Right atrium auricular region (tissue), 2 donors: ENCODE results near the gene TIPRL. TPM values are rescaled to one million over a fixed set of nuclear protein-coding genes. Genes with fewer than 3 reads are reported as not detected.
A peak's percentile ranks its signal among the peaks of the same experiment; 100 is the strongest.

Experiments used
- DNase-seq: peaks from one replicate; pipeline ENCODE4 v3.0.0-alpha.2; 2019; ENCODE audit warnings: low spot score
- H3K27ac ChIP-seq, 2 donors: fragments of 200-600 bp; sonication (generic); 1 replicate in 1 of 2; 2 replicates in 1 of 2; pipeline ENCODE4 v1.5.1; 2016 to 2019
- H3K27me3 ChIP-seq, 2 donors: fragments of 200-600 bp; sonication (generic); one replicate each; pipeline versions ENCODE4 v1.5.1 to v1.6.0; 2017 to 2019
- H3K36me3 ChIP-seq: fragments of 200-600 bp; sonication (generic); one replicate; pipeline ENCODE4 v1.5.1; 2016
- H3K4me1 ChIP-seq, 2 donors: fragments of 200-600 bp; sonication (generic); one replicate each; pipeline versions ENCODE4 v1.5.1 to v1.6.0; 2017 to 2019
- H3K4me3 ChIP-seq, 2 donors: fragments of 200-600 bp; sonication (generic); 1 replicate in 1 of 2; 2 replicates in 1 of 2; pipeline ENCODE4 v1.5.1; 2017 to 2019; ENCODE audit warnings: mild to moderate bottlenecking in 1 of 2, moderate library complexity in 1 of 2
- H3K9me3 ChIP-seq, 2 donors: fragments of 200-600 bp; sonication (generic); one replicate each; pipeline ENCODE4 v1.5.1; 2019
- total RNA-seq, 2 donors: library from RNA; depleted of rRNA; stranded (reverse); fragments of >200 nt; gene quantifications; one replicate each; pipeline ENCODE4 v1.1.0, GENCODE V29; 2016
- TF ChIP-seq, protein P1 (sequence below), 2 donors: fragments of 200-600 bp; sonication (generic); IDR thresholded peaks; one replicate each; pipeline ENCODE4 v1.5.1; 2019; ENCODE audit warnings: antibody characterized with exemption in 2 of 2

The TIPRL gene
- total RNA-seq, 2 donors from 2014 or later: 26.9 to 31.9 TPM

- Histone ChIP-seq H3K36me3 (no peaks in the 10 kb centered on the region), H3K4me3 (peak within 1 kb of the TSS; percentile 74 to 89), H3K9me3 (no peaks in the 10 kb centered on the region), H3K27ac (peak within 1 kb of the TSS; percentile 84 to 90), H3K27me3 (no peaks in the 10 kb centered on the region), H3K4me1 (peaks cover 0 to 34% of the 10 kb centered on the region in 2 donors)
- TF ChIP-seq, protein P1, sequence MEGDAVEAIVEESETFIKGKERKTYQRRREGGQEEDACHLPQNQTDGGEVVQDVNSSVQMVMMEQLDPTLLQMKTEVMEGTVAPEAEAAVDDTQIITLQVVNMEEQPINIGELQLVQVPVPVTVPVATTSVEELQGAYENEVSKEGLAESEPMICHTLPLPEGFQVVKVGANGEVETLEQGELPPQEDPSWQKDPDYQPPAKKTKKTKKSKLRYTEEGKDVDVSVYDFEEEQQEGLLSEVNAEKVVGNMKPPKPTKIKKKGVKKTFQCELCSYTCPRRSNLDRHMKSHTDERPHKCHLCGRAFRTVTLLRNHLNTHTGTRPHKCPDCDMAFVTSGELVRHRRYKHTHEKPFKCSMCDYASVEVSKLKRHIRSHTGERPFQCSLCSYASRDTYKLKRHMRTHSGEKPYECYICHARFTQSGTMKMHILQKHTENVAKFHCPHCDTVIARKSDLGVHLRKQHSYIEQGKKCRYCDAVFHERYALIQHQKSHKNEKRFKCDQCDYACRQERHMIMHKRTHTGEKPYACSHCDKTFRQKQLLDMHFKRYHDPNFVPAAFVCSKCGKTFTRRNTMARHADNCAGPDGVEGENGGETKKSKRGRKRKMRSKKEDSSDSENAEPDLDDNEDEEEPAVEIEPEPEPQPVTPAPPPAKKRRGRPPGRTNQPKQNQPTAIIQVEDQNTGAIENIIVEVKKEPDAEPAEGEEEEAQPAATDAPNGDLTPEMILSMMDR (IDR thresholded peaks at IDR 0.05): peak in 1 of 2 donors; percentile 19
- DNase-seq: peak; percentile 71
Measured at GRCh38 chr1:168225476-168226190, 46.9 kb downstream of the TIPRL start, which contains the start of gene SFT2D2. Gene SFT2D2 (plus strand): TSS chr1:168226004. CDS start chr1:168226080, 76 bp downstream.

DNA sequence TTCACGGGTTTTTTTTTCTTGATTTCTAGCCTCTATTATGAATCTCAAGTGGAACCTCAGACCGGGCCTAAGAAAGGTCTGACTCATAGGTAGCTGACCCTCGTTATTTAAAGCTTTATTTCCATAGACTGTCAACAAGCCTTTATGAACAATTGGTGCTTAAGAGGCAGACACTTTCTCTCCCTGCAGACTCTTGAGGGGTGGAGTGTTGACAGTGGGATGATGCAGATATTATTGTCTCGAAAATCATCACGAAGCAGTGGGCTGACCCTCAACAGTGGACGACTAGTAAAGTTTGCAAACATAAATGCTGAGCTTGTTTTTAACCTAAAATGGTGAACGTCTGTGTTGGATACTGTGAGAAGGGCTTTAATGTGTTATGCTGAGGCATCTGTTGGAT, 48.9 kb downstream of the TIPRL start:
- H3K27ac ChIP-seq: peak overlapping the region; percentile 84 to 90

GRCh38 chr1:168229893-168230292, 51.1 kb downstream of the TIPRL start:
- Histone ChIP-seq H3K27me3 (no peaks in the 10 kb centered on the region), H3K27ac (no peak overlapping the region), H3K36me3 (peaks cover 16% of the 10 kb centered on the region), H3K4me3 (no peak overlapping the region), H3K9me3 (no peaks in the 10 kb centered on the region), H3K4me1 (peaks cover 0 to 34% of the 10 kb centered on the region in 2 donors)
- no peak for DNase-seq
- TF ChIP-seq, protein P1 (IDR thresholded peaks at IDR 0.05): no peak

More for the DNA sequence above, 48.9 kb downstream of the TIPRL start:
- TF ChIP-seq, protein P1 (IDR thresholded peaks at IDR 0.05): no peak
- Histone ChIP-seq H3K4me3 (no peak overlapping the region), H3K9me3 (no peaks in the 10 kb centered on the region), H3K27me3 (no peaks in the 10 kb centered on the region), H3K36me3 (peaks cover 9% of the 10 kb centered on the region), H3K4me1 (peaks cover 0 to 34% of the 10 kb centered on the region in 2 donors)
- no peak for DNase-seq

- H3K27me3 ChIP-seq: no peaks in the 10 kb centered on the region
- no peaks in the 10 kb centered on the region for H3K9me3 ChIP-seq
- peaks cover 16% of the 10 kb centered on the region for H3K36me3 ChIP-seq
- H3K4me1 ChIP-seq: peaks cover 0 to 39% of the 10 kb centered on the region in 2 donors
- H3K4me3 ChIP-seq: no peak overlapping the region
- TF ChIP-seq, protein P1 (IDR thresholded peaks at IDR 0.05): no peak
- no peak overlapping the region for H3K27ac ChIP-seq
- no peak for DNase-seq
Measured at GRCh38 chr1:168230709-168231108, 51.9 kb downstream of the TIPRL start.

GRCh38 chr1:168234846-168235547, 56.2 kb downstream of the TIPRL start:
- Histone ChIP-seq H3K4me1 (peaks cover 0 to 7% of the 10 kb centered on the region in 2 donors), H3K9me3 (no peaks in the 10 kb centered on the region), H3K4me3 (no peak overlapping the region), H3K27me3 (no peaks in the 10 kb centered on the region), H3K36me3 (peaks cover 38% of the 10 kb centered on the region), H3K27ac (no peak overlapping the region)
- TF ChIP-seq, protein P1 (IDR thresholded peaks at IDR 0.05): peak in 1 of 2 donors; percentile 64
- DNase-seq: no peak
